RWPE2 (cell line): ENCODE data around the gene MPG.

Source experiments
- ATAC-seq: fragments of 200-7000 bp; cut with Tn5 transposase; 3 replicates; pipeline ENCODE4 v1.9.1; 2021; ENCODE audit warnings: low read depth
- DNase-seq: peaks from one replicate; pipeline ENCODE4 v3.0.0-alpha.2; 2020; ENCODE audit warnings: low spot score
- H3K27ac ChIP-seq: fragments of 450-650 bp; 2 replicates; pipeline ENCODE4 v1.5.1; 2017; ENCODE audit warnings: mild to moderate bottlenecking; ENCODE audit not compliant: poor library complexity, severe bottlenecking
- H3K27me3 ChIP-seq: fragments of 250-450 bp; sonication (Bioruptor Pico); 2 replicates; pipeline ENCODE4 v1.5.1; 2021; ENCODE audit warnings: mild to moderate bottlenecking, moderate library complexity; ENCODE audit not compliant: insufficient read depth, poor library complexity, severe bottlenecking
- H3K36me3 ChIP-seq: fragments of 250-450 bp; sonication (Bioruptor Pico); 2 replicates; pipeline ENCODE4 v1.5.1; 2020; ENCODE audit warnings: low read depth, mild to moderate bottlenecking, moderate library complexity
- H3K4me1 ChIP-seq: fragments of 250-450 bp; sonication (Bioruptor Pico); 2 replicates; pipeline ENCODE4 v1.5.1; 2021; ENCODE audit warnings: mild to moderate bottlenecking, moderate library complexity; ENCODE audit not compliant: insufficient read depth, poor library complexity, severe bottlenecking
- H3K4me3 ChIP-seq: fragments of 250-450 bp; sonication (Bioruptor Pico); 2 replicates; pipeline ENCODE4 v1.5.1; 2021; ENCODE audit warnings: mild to moderate bottlenecking, moderate library complexity; ENCODE audit not compliant: severe bottlenecking
- H3K9me3 ChIP-seq: fragments of 250-450 bp; sonication (Bioruptor Pico); 2 replicates; pipeline ENCODE4 v1.5.1; 2021; ENCODE audit warnings: mild to moderate bottlenecking, moderate library complexity; ENCODE audit not compliant: severe bottlenecking
- CTCF ChIP-seq: fragments of 450-650 bp; IDR thresholded peaks from one replicate; pipeline ENCODE4 v1.5.1; 2017; ENCODE audit warnings: mild to moderate bottlenecking, moderate library complexity; ENCODE audit not compliant: poor library complexity, severe bottlenecking

MPG gene

DNA sequence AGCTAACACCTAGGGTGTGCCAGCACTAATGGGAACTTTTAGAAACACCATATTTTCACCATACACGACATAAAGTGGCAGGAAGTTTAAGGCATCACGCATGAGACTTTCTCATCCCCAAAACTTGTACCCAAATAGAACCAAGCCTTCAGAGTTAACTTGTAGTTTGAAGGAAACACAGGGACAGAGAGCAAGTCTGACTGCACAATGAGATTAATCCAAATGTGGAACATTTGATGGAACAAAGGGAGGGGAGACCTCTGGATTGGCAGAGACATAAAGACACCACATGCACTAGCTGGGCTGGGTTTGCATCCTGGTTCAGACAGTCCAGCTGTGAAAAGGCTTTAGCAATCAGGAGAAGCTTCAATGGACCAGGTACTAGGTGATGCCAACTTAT is 36.3 kb downstream of the MPG start:
- no peaks in the 10 kb centered on the region for H3K4me1 ChIP-seq
- no peak overlapping the region for H3K4me3 ChIP-seq
- no peak for ATAC-seq
- H3K27me3 ChIP-seq, result no peaks in the 10 kb centered on the region
- peaks cover 65% of the 10 kb centered on the region for H3K36me3 ChIP-seq
- no peak for TF ChIP-seq CTCF
- no peak overlapping the region for H3K27ac ChIP-seq
- H3K9me3 ChIP-seq, result no peaks in the 10 kb centered on the region
- no peak for DNase-seq

DNA sequence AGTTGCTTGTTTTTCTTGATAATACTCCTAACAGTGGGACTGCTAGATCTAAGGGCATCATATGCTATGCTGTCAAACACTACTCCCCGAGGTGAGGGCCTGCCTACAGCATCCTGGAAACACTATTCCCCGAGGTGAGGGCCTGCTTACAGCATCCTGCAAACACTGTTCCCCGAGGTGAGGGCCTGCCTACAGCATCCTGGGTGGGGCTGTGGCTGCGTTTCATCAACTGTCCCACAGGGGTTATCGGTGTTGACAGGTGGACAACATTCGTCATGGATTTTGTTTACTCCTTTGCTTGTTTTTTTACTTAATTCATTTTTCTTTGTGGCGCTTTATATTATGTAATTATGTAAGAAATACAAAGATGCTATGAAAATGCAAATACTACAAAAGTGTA is 38.0 kb downstream of the MPG start:
- no peak for TF ChIP-seq CTCF
- ATAC-seq (no peak), DNase-seq (no peak)
- Histone ChIP-seq H3K27me3 (no peaks in the 10 kb centered on the region), H3K27ac (no peak overlapping the region), H3K36me3 (peaks cover 48% of the 10 kb centered on the region), H3K4me3 (no peak overlapping the region), H3K4me1 (no peaks in the 10 kb centered on the region), H3K9me3 (no peaks in the 10 kb centered on the region)

GRCh38 chr16:117379-118365 is 39.6 kb downstream of the MPG start:
- peak; percentile 84 for TF ChIP-seq CTCF
- no peak overlapping the region for H3K4me3 ChIP-seq
- H3K36me3 ChIP-seq, result peaks cover 39% of the 10 kb centered on the region
- H3K27me3 ChIP-seq, result no peaks in the 10 kb centered on the region
- no peak for DNase-seq
- peak; percentile 76 for ATAC-seq
- no peaks in the 10 kb centered on the region for H3K9me3 ChIP-seq
- no peak overlapping the region for H3K27ac ChIP-seq
- H3K4me1 ChIP-seq, result no peaks in the 10 kb centered on the region

- Histone ChIP-seq H3K36me3 (peaks cover 30% of the 10 kb centered on the region), H3K4me3 (no peak overlapping the region), H3K4me1 (no peaks in the 10 kb centered on the region), H3K9me3 (no peaks in the 10 kb centered on the region), H3K27ac (no peak overlapping the region), H3K27me3 (no peaks in the 10 kb centered on the region)
- DNase-seq (no peak), ATAC-seq (no peak)
- TF ChIP-seq CTCF, result no peak
Measured at GRCh38 chr16:118857-119256, 40.8 kb downstream of the MPG start.

GRCh38 chr16:119295-119694 is 41.3 kb downstream of the MPG start:
- DNase-seq, result no peak

More at GRCh38 chr16:119295-119694, 41.3 kb downstream of the MPG start:
- H3K36me3 ChIP-seq, result peaks cover 27% of the 10 kb centered on the region
- no peaks in the 10 kb centered on the region for H3K27me3 ChIP-seq
- H3K27ac ChIP-seq, result no peak overlapping the region
- TF ChIP-seq CTCF, result no peak
- no peaks in the 10 kb centered on the region for H3K4me1 ChIP-seq
- H3K4me3 ChIP-seq, result no peak overlapping the region
- no peak for ATAC-seq
- no peaks in the 10 kb centered on the region for H3K9me3 ChIP-seq
